NCI-H1048 (cell line): ENCODE data around the gene GFRA1.

Experiments
- DNase-seq: peaks from one replicate; lab custom pipeline; 2025; lab: John Stamatoyannopoulos, UW

Gene GFRA1

DNA sequence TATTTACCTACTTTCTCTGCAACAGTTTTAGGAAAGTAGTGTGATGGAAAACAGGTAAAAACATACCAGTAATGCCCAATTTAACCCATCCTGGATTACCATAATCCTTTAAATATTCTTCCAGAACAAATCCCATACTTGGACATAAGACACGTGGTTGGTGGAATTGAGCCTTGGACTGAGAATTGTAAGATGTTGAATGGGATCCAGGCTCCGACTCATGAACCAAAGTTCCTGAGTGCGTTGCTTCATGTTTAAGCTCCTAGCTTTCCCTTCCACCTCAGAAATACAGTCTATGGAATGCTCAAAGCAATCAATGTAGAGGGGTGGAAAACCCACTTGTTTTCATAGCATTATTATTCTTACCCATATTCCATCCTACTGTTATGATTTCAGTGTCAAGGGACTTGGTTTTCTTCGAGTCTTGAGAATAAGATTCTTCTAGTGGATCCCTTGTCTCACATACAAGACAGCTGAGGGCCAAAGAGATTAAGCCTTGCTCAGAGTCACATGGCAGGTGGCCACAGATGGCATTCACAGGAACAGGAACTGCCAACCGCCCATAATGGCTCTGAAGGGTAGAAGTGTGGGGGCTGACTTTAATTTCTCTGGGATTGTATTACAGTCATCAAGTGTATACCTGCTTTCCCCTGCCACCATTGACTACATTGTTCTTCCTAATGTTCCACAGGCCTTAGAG is 171.2 kb downstream of the GFRA1 start:
- DNase-seq, result no peak

DNA sequence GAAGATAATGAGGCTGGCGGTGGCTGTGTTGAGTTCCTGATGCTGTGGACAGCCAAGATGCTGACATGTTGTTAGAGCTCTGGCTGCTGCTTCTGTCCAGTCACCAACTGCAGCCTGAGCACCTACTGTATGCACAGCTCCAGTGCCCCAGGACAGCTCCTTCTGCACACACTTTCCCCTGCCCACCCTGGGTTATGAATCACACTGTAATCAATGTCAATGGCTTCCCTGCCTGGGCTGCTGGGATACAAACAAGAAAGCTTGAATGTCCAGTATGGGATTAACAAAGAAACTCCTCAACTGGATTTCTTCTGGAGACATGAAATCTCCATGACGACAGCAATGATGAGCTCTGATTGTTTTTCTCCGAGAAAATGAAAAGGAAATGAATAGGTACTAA is 172.0 kb downstream of the GFRA1 start:
- DNase-seq, result no peak

DNA sequence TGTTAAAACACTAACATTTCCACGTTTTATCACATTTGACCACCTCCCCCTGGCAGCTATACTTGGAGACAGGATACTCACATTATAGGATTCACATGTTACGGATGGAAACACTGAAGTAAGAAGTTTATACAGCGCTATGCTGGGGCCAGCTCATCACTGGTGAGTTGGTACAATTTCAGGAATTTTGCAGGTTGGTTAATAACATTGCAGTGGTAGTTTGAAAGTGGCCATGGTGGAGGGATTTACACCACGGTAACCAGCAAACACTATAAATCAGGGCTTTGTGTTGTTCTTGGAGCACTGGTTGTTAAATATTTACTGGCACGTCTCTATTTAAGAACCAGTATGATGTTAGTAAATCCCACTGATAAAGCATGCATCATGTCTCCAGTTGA is 174.0 kb downstream of the GFRA1 start:
- DNase-seq, result no peak

DNA sequence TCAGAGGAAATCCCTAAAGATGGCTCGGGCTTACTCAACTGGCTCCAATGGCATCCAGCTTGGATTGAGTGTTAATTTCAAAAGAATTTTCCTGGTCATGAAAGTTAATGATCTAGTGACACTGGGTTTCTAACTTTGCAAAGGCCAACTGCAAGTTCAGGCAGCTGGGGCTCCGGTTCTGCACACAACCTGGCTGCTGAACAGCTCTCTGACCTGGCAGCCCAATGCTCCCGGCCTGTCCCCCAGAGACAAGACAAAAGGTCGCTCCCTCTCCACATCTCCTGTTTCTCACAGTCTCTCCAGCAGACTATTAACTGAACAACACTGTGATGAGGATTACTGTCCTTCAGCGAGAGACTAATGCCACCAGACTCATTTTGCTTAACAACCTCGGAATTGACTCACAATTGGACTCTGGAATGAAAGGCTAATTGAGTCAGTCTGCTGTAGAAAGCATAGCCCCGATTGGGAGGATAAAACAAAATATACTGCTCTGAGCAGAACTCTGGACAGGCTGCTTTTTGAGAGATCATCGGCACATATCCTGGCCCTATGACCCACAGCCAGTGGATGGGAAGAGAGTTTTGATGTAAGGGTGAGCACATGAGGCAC is 174.5 kb downstream of the GFRA1 start:
- DNase-seq, result no peak

DNA sequence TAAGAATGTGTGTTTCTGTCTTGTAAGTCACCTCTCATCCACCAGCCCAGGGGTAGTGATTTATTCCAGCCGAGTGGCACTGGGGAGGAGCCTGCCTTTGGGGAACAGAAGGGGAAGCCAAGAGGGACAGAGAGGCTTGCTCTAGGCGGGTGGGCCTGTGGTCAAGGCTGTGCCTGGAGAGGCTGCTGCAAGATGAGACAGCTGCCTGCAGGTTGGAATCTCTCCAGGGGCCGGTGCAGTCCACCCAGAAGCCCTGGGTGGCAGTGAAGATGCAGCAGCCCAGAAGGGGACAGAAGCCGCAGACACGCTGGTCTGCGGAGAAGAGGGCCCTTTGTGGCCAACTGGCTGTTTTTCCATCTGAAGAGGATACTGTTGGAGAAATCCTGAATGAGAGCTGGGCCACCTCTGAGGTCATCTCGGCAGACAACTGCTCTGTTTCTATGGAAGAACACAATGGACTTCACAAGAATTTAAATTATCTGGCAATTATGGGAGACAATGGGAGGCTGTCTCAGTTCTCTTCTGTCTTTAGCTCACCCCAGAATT is 175.7 kb downstream of the GFRA1 start:
- DNase-seq, result no peak

DNA sequence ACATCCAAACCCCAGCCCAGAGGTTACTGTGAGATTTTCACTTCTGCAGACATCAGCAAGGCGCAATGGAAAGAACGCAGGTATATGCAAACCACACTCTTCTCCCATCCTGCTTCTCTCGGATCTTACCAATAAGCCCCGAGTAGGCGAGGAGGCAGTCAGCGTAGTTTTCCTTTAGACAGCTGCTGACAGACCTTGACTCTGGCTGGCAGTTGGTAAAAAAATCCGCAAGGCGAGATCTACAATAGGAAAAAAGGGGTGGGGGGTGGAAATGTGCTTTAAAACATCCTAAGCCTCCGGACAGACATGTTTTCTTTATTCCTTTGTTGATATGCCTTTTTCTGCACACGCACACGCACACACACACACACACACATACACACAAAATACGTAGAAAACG is 176.5 kb downstream of the GFRA1 start:
- no peak for DNase-seq

DNA sequence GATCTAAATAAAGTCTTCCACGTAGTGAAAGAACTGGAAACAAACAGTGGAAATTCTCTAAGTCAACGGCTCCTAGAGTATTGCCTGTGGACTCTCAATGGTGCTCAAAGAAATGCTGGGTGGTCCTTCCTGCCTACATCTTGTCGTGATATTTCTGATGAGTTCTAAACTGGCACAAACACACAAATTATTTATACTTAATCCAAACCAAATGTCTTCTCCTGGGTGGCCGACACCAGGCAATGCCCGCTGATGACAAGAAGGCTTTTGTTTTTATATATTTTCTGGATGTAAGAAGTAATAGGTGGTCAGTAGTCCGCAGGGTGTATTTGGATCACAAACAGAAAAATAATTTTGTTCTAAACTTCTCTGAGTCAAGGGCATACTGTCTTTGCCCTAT is 178.7 kb downstream of the GFRA1 start:
- DNase-seq, result no peak

DNA sequence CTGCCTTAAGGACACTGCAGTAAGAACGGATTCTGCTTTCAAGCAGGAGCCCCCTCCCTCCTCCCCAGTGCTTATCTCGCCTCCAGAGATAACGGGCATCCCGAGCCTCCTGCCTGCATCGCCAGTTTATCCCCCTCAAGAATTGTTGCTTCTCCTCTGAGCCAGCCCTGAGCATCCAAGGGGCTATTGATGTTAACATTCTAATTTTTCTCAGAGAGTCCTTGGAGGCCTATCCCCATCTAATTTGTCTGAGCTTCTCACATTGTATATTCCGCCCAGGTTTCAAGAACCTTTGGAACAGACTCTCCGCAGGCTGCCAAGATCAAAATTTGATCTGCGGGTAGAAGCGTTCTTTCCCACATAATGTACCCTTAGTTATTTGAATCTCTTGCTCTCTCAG is 180.0 kb downstream of the GFRA1 start:
- no peak for DNase-seq

DNA sequence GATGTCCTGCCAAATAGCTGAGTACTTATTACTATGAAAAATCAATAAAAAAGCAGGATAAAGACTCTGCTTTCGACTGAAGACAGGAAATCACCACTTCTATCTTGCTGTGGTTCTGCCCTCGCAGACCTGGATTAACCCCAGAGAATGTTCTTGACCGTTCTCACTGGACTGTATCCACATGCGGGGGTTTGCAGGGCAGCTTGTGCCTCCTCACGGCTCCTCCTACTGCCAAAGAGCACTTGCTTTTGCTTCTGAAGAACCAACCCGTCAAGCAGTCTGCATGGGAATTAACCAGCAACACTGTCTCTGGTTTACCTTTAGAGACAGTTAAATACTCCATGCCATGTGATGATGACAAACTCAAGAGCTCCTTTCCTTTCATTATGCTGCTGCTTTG is 184.0 kb downstream of the GFRA1 start:
- DNase-seq, result no peak

DNA sequence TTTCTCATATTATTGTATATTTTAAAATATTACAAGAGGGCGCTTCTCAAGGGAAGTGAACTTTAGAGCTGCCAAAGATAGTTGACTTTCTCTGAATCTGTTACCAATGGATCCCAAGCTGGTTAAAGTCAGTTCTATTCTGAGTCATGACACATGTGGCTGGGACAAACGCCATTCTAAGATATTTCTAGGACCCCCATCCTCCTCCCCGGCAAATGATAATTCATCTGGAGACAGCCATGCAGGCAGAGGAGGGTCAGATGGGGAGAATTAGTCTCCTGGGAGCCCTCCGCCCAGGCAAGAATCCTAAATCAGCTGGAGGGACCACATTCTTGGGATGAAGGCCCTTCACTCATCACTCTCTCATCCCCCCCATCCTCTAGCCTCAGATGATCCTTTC is 187.7 kb downstream of the GFRA1 start:
- DNase-seq, result no peak

DNA sequence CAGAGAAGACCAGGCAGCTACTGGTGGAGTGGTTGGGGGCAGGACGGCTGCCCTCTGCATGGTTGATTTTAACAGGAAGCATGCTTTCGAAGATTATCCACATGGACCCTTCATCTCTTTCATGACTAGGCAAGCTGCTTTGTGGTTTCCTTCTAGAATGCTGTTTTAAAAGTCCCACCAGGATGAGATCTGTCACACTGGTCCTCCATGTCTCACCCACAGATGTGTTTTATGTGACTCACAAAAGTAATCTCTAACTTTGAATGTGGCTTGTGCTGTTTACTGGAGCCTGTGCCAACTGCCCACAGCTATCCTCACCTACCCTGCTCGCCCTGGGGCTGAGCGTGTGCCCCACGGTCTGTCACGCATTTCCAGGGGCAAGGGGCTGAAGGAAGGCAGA is 188.8 kb downstream of the GFRA1 start:
- DNase-seq, result no peak

DNA sequence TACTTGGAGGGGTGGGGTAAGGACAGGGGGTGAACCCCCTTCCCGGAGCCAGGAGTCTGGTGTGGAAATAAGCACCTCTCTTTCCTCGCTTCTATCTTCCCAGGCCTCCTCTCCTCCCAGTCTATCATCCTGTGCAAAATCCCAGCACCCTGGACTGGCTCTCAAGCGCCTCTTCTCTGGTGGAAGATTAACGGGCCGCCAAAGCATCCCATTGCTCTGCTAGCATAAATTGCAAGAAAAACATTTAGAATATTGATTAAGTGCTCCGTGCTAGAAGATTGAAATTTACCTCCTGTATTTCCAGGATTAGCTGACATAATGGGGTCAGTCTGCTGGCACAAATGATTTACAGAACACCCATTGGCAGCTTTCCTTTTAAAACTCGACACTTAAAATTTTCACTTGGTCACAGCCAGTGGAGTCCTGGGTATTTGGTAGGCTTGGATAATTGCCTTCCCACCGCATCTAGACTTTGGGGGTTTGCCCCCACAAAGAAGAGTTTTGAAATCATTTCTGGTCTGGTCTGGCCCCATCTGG is 189.7 kb downstream of the GFRA1 start:
- DNase-seq, result no peak

DNA sequence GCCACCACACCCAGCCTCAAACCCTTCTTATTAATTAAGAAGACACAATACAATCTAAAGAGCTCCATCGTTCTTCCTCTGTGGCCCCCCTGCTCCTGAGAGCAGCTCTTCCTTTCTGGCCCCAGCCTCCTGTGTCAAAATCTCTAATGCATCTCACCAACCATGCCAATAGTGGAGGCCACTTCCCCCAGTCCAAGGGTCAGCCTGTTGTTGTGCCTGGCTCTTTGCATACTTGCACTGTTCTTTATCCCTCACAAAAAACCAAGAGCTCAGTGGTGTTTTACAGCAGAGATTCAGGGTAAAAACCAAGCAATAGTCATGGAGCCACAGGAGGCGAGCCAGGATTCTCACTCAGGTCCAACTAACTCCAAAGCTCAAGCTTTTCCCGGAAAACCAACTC is 190.2 kb downstream of the GFRA1 start:
- no peak for DNase-seq

DNA sequence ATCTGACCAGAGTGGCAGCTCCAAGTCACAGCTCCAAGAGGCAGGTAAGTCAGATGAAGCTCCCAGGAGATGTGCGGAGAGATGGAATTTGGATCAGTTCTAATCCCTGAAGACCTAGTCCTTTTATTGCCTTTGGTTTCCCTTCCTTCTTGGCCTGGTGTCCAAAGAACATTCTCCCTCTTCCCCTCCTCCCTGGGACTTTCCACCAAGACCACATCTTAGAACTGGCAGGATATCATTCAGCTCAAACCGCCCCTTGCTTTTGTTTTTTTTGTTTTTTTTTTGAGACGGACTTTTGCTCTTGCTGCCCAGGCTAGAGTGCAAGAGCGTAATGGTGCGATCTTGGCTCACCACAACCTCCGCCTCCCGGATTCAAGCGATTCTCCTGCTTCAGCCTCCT is 190.8 kb downstream of the GFRA1 start:
- DNase-seq, result no peak

DNA sequence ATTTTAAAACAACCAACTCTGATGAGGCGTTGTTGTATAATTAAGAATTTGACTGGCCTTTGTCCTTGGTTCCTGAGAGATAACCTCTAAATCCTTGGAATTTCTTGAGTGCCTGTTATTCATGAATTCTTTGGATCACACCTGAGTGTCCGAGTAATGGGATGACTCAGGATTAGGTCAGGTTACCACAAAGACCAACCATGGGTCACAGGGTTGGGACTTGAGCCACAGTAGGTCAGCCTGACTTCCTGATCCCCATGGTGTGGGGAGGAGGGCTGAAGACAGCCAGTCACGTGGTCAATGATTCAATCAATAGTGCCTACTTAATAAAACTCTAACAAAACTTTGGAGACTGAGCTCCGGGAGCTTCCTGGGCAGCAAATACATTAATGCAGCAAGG is 192.5 kb downstream of the GFRA1 start:
- DNase-seq, result no peak

DNA sequence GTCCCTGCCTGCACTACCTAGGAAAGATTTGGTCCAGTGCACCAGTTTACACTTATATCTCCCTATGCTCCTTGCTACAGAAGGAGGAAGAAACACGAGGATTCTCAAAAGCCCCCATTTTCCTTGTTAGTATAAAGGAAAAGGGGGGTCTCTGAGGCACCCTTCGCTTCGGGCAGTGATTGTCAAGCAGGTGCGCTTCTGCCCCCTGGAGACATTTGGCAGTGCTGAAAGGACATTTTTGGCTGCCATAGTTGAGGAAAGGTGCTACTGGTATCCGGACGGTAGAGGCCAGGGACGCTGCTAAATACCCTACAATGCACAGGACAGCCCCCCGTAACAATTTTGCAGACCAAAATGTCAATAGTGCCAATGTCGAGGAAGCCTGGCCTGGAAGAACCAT is 193.7 kb downstream of the GFRA1 start:
- no peak for DNase-seq

DNA sequence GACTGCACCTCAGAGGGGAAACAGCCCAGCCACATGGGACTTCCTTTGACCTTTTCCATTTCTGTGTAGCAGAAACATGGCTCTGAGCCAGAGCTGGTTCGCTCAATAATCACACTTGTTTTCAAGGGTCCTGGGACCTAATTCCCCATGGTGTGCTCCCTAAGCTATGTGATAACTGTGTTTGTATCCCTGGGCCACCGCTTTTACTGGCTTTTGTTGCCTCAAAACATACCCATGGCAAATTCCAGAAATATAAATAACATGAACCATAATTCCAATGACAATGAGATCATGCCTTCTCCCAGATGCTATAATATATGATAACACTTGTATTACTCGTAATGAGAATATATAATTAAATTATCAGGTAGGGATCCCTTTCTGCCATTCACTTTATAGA is 196.4 kb downstream of the GFRA1 start:
- DNase-seq, result no peak

DNA sequence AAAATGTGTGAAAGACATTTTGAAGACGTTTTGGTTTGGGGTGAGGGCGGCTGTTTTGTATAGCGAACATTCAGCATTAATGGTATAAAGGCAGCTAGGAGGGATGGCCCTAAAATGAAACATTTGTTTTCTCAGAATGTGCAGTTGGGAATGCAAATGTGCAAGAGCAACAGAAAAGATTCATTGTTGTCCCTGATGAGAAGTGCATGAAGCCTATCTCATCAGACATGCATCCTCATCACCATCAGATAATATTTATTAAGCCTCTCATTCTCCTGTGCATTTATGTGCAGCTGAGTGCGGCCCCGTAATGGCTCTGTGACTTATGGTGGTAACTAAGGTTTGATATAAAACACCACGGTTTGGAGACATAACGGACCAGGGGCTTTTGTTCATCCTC is 199.5 kb downstream of the GFRA1 start:
- no peak for DNase-seq

DNA sequence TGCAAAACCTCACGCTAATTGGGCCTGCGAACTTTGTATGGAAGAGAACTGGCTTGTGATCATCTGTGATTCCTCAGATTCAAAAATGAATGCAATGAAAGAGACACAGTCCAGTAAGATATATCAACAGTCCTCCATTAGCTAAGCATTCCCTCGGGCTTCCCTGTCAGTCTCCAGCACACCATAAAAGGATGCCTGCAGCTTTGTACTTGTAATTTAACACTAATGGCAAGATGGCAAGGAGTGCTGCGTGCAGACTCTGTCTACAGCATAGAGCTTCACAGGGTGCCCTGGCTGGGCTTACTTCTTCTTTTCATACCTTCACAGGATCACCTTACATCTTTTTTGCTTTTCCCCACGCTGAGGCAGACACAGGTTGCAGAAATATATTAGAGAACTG is 200.0 kb downstream of the GFRA1 start:
- DNase-seq, result no peak

DNA sequence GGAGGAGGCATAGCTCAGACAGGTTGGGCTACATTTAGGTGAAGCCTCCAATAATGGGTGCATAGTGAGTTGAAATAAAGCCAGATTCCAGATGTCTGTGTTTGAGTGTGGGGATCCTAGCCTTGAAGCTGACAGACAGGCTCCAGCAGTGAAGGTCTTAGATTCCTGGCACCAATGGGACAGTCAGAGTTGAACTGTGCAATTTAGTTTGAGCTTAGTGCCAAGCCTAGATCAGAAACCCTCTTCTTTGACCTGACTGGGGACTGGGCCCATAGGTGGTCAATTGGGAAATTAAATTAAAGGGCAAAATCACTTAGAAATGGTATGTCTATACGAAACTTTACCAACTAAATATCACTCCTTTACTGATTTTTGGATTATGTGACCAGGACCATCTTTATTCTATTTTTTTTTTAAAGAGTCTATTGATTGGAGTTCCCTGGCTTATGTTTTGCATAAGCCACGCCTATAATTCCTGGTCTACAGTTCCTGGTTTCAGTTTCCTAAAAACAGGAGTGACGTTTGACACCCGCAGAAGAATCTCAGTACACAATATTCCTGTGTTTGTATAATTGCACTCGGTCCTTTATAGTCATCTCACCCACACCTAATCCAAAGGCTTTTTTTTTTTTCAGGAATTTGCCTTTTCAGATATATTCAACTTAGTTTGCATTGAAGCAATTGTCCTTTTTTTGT is 201.4 kb downstream of the GFRA1 start:
- no peak for DNase-seq

DNA sequence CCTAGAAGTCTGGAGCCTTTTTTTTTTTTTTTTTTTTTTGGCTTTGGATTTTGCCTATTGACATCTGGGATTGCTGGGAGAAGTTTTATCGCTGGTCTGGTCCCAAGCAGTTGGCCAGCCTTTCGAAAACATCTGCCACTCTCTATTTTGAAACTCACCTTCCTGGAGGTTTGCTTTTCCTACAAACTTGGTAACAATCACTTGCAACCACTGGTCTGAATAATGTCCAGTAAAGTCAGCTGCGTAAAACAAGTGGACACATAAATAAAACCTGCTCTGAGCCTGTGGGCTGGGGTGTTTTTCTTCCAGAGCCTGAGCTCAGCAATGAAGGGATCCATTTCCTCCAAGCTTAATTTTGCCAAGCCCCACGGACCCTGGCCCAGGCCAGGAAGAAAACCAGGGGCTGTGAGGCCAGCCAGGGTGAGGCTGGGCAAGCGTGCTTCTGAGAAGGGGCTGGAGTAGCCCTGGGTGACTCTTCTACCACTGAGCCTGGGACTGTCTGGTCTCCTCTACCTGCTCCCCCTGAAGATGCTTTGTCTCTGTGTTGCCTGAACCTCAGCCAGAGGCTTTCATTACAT is 202.2 kb downstream of the GFRA1 start:
- no peak for DNase-seq

DNA sequence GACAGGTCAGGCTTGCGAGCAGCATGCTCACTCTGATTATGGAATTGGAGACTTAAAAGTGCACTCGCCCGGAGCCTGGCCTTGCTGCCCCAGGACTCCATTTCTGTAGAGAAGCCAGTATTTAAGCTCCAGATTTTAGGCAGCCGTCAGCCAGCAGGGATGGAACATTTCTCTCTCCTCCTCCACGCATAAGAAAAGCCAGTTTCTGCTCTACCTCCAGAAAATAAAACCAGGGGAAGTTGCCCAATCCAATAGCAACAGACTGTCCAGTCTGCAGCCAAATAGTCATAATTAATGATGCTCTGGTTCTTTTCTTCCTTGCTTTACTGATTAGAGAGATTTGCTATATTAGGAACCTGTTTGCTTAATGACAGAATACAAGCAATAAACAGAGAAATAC is 203.2 kb downstream of the GFRA1 start:
- DNase-seq, result no peak

DNA sequence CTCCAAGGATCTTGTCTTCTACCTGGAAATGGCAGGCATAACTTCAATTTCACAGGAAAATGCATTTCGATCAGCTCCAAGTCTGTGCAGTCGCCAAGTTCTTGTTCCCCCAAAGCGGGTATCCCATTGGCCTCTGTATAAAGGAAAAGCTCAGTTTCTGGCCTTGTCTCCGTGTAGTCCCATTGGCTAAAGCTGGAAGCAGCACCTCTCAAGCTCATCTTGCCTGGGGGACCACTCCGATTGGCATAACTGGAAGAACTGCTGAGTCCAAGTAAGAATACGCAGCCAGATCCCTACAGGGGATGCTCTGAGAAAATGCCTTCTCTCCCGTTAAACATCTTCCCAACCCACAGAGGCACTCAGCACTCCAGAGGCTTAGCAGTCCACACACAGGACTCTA is 205.2 kb downstream of the GFRA1 start:
- no peak for DNase-seq
